Measurements from ENCODE around the gene GNAS. TPM values are rescaled to one million over a fixed set of nuclear protein-coding genes. Genes with fewer than 3 reads are reported as not detected.

GNAS gene
- total RNA-seq, 4 donors from 2014 or later: 679 to 875 (median 782) TPM

DNA sequence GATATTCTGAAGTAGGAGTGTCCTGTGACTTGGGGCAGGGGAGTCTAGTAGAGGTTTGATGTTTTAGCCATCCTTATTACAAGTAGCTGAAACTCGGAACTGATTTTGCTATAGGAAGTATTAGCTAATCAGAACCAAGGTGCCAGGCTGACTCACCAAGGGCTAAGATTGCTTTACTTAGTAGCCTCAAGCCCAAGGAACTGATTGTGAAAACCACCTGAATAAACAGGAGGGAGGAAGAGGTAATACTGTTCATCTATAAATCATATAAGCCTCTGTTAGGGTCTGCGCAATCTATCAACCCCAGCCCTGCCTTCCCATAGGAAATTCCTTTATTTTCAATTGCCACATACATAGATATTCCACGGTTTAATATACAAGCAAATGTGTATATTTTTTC is 54.4 kb downstream of the GNAS start:
- H3K27me3 ChIP-seq: no peaks in the 10 kb centered on the region
- no peaks in the 10 kb centered on the region for H3K9me3 ChIP-seq
- TF ChIP-seq POLR2AphosphoS5 (IDR thresholded peaks at IDR 0.05) (peak in 1 of 2 donors; percentile 13), EP300 (IDR thresholded peaks at IDR 0.05) (no peak)
- H3K4me3 ChIP-seq: peak overlapping the region in 3 of 4 donors; percentile 27 to 41 (median 36)
- no peak for DNase-seq (ENCODE audit: extremely low spot score)
- peak overlapping the region; percentile 78 to 82 (median 80) for H3K27ac ChIP-seq (replicated peaks in 1 of 4)
- intact Hi-C loops (cut with DNase I): no loop called here
- WGBS: 48% methylated on average over 3 of the region's 3 CpGs
- peaks cover 57 to 74% (median 64%) of the 10 kb centered on the region in 4 donors for H3K4me1 ChIP-seq
- peaks cover 53 to 81% (median 69%) of the 10 kb centered on the region in 4 donors for H3K36me3 ChIP-seq

DNA sequence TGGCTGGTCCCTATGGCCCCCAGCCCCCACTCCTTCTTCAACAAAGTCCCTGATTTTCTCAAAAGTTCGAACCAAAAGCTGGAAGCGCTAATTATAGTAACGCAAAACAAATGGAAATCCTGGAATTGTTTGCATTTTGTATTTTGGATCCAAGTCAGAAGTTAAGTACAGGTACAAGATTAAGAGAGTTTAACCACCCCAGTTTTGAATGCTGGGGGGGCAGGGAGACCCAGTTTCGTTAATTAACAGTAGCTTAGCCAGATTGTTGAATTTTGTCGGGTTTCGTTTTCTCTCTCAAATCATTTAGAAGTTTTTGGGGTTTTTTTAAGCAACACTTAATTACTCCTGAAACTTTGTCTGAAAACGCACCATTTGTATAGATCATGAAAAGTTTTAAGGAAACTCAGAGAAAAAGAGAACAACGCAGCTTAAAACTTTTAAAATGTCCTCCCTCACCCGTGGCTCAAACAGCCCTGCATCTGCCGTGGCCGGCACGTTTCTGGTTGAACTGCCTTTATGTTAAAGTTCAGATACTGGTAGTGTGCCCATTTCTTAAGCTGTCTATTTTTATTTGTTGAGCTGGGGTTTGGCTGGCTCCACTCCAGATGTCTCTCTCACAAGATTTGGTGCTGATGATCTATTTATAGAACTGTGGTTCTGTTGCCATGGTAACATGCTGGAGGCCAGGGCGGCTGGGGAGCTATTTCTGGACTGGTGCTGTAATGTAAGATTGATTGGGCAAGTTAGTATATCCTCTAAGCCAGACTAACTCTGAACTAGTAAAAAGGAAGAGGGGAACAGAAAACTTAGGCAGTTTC is 55.0 kb downstream of the GNAS start:
- WGBS: 8% methylated on average over 13 of the region's 13 CpGs
- Histone ChIP-seq H3K4me1 (peaks cover 51 to 67% (median 58%) of the 10 kb centered on the region in 4 donors), H3K4me3 (peak overlapping the region; percentile 27 to 41 (median 37)), H3K36me3 (peaks cover 54 to 79% (median 72%) of the 10 kb centered on the region in 4 donors), H3K27ac (replicated peaks in 1 of 4) (peak overlapping the region; percentile 78 to 82 (median 80)), H3K27me3 (no peaks in the 10 kb centered on the region), H3K9me3 (no peaks in the 10 kb centered on the region)
- intact Hi-C loops (cut with DNase I): no loop called here
- peak; percentile 96 for DNase-seq (ENCODE audit: extremely low spot score)
- TF ChIP-seq POLR2A (IDR thresholded peaks at IDR 0.05; ENCODE audit: low read depth) (no peak), POLR2AphosphoS5 (IDR thresholded peaks at IDR 0.05) (peak; percentile 68 to 75), EP300 (IDR thresholded peaks at IDR 0.05) (no peak)
- TF ChIP-seq, protein P1, sequence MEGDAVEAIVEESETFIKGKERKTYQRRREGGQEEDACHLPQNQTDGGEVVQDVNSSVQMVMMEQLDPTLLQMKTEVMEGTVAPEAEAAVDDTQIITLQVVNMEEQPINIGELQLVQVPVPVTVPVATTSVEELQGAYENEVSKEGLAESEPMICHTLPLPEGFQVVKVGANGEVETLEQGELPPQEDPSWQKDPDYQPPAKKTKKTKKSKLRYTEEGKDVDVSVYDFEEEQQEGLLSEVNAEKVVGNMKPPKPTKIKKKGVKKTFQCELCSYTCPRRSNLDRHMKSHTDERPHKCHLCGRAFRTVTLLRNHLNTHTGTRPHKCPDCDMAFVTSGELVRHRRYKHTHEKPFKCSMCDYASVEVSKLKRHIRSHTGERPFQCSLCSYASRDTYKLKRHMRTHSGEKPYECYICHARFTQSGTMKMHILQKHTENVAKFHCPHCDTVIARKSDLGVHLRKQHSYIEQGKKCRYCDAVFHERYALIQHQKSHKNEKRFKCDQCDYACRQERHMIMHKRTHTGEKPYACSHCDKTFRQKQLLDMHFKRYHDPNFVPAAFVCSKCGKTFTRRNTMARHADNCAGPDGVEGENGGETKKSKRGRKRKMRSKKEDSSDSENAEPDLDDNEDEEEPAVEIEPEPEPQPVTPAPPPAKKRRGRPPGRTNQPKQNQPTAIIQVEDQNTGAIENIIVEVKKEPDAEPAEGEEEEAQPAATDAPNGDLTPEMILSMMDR (IDR thresholded peaks at IDR 0.05): no peak

DNA sequence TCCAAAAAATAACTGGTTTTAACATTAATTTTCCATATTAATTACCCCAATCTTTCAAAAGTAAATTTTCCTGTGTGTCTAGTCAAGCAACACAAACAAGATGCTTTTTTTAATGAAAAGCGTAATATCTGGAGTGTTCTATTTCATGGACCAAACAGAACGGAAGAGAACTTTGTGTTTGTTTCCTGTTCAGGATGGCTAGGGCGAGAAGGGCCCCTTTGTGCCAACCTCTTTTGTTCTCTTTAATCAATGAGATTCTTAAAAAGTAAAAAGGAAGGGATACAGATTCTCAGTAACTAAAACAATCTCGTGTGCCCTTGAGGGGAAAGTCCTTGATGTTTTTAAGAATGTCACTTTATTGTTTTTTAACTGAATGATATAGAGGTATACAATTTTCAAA is 55.7 kb downstream of the GNAS start:
- 32% methylated on average over 4 of the region's 4 CpGs for WGBS
- intact Hi-C loops (cut with DNase I): no loop called here
- peaks cover 54 to 79% (median 72%) of the 10 kb centered on the region in 4 donors for H3K36me3 ChIP-seq

DNA sequence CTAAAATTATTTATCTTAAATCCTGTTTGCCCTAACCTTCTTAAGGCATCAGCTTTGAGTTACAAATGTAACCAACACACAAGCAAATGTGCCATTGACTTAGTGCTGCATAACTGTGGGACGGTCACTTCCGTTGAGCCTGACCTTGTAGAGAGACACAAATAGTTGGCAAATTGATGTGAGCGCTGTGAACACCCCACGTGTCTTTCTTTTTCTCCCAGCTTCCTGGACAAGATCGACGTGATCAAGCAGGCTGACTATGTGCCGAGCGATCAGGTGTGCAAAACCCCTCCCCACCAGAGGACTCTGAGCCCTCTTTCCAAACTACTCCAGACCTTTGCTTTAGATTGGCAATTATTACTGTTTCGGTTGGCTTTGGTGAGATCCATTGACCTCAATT is 56.4 kb downstream of the GNAS start:
- intact Hi-C loops (cut with DNase I): no loop called here
- H3K4me1 ChIP-seq: peaks cover 45 to 53% (median 46%) of the 10 kb centered on the region in 4 donors
- no peaks in the 10 kb centered on the region for H3K27me3 ChIP-seq
- H3K4me3 ChIP-seq: no peak overlapping the region
- no peaks in the 10 kb centered on the region for H3K9me3 ChIP-seq
- peak overlapping the region in 3 of 4 donors; percentile 79 to 82 (median 81) for H3K27ac ChIP-seq (replicated peaks in 1 of 4)
- TF ChIP-seq POLR2A (IDR thresholded peaks at IDR 0.05; ENCODE audit: low read depth) (no peak), POLR2AphosphoS5 (IDR thresholded peaks at IDR 0.05) (no peak), EP300 (IDR thresholded peaks at IDR 0.05) (no peak)
- TF ChIP-seq, protein P1 (IDR thresholded peaks at IDR 0.05): no peak
- WGBS: 83% methylated on average over 9 of the region's 9 CpGs
- peaks cover 54 to 72% (median 65%) of the 10 kb centered on the region in 4 donors for H3K36me3 ChIP-seq
- DNase-seq (ENCODE audit: extremely low spot score): no peak

More for the DNA sequence above, 55.7 kb downstream of the GNAS start:
- H3K4me3 ChIP-seq: peak overlapping the region in 3 of 4 donors; percentile 12 to 36 (median 17)
- DNase-seq (ENCODE audit: extremely low spot score): no peak
- peaks cover 45 to 60% (median 52%) of the 10 kb centered on the region in 4 donors for H3K4me1 ChIP-seq
- TF ChIP-seq POLR2A (IDR thresholded peaks at IDR 0.05; ENCODE audit: low read depth): no peak
- no peak for TF ChIP-seq POLR2AphosphoS5 (IDR thresholded peaks at IDR 0.05)
- TF ChIP-seq EP300 (IDR thresholded peaks at IDR 0.05): no peak
- TF ChIP-seq, protein P1 (IDR thresholded peaks at IDR 0.05): no peak
- H3K27ac ChIP-seq (replicated peaks in 1 of 4): peak overlapping the region; percentile 78 to 82 (median 80)
- no peaks in the 10 kb centered on the region for H3K27me3 ChIP-seq
- no peaks in the 10 kb centered on the region for H3K9me3 ChIP-seq

DNA sequence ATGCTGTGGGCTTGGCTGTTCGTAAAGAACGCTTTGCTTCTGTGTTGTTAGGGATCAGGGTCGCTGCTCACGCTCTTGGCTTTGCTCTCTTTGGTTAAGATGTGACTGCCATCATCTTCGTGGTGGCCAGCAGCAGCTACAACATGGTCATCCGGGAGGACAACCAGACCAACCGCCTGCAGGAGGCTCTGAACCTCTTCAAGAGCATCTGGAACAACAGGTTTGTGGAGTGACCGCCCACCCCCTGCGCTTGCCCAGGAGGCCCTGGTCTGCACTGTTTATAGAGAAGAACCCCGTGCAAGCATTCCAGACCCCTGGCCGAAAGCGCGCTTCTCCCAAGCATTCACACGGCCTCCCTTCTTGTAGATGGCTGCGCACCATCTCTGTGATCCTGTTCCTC is 57.1 kb downstream of the GNAS start:
- no peaks in the 10 kb centered on the region for H3K27me3 ChIP-seq
- H3K4me3 ChIP-seq: no peak overlapping the region
- WGBS: 92% methylated on average over 14 of the region's 15 CpGs
- peaks cover 50 to 66% (median 60%) of the 10 kb centered on the region in 4 donors for H3K36me3 ChIP-seq
- TF ChIP-seq EP300 (IDR thresholded peaks at IDR 0.05) (no peak), POLR2A (IDR thresholded peaks at IDR 0.05; ENCODE audit: low read depth) (no peak), POLR2AphosphoS5 (IDR thresholded peaks at IDR 0.05) (no peak)
- TF ChIP-seq, protein P1 (IDR thresholded peaks at IDR 0.05): no peak
- DNase-seq (ENCODE audit: extremely low spot score): no peak
- no peak overlapping the region for H3K27ac ChIP-seq (replicated peaks in 1 of 4)
- H3K9me3 ChIP-seq: no peaks in the 10 kb centered on the region
- H3K4me1 ChIP-seq: peaks cover 45 to 52% (median 46%) of the 10 kb centered on the region in 4 donors
- intact Hi-C loops (cut with DNase I): no loop called here
